GM12878 (cell line): ENCODE measurements around the gene EIF2S1. TPM values are rescaled to one million over a fixed set of nuclear protein-coding genes. Genes with fewer than 3 reads are reported as not detected.

Source experiments
- ATAC-seq: fragments of 200-7000 bp; cut with Tn5 transposase; 3 replicates; pipeline ENCODE4 v1.9.1; 2020; ENCODE audit warnings: mild to moderate bottlenecking, moderate library complexity
- BruUV-seq: library from RNA; stranded (reverse); fragments of 400-500 nt; replicated peaks from 2 replicates; lab custom pipeline; 2021; lab: Mats Ljungman, UMichigan
- CTCF ChIA-PET: fragments of 300-600 bp; sonication (Branson Sonifier 250); formaldehyde crosslinking; extraction: SDS; loops from one replicate; lab custom pipeline; 2021; ENCODE audit warnings: inconsistent platforms; lab: Yijun Ruan, JAX
- POLR2A ChIA-PET: fragments of 350-600 bp; formaldehyde crosslinking; extraction: SDS; loops from one replicate; lab custom pipeline; 2021; ENCODE audit warnings: inconsistent platforms; lab: Charles Lee
- RAD21 ChIA-PET: fragments of 300-600 bp; sonication (Branson Sonifier 250); formaldehyde crosslinking; loops from one replicate; lab custom pipeline; 2023; ENCODE audit warnings: antibody characterized with exemption; ENCODE audit not compliant: unreplicated experiment; lab: Charles Lee
- SMC1A ChIA-PET: fragments of 300-600 bp; sonication (Branson Sonifier 250); formaldehyde crosslinking; loops from one replicate; lab custom pipeline; 2023; ENCODE audit not compliant: unreplicated experiment, uncharacterized antibody; lab: Charles Lee
- DNase-seq: peaks from one replicate; pipeline ENCODE4 v3.0.0-alpha.2; 2011; ENCODE audit warnings: low read depth, low spot score
- FAIRE-seq: peaks from 3 replicates; lab custom pipeline; 2011; peaks lifted over from hg19 to GRCh38; lab: Jason Lieb, UNC
- H2AFZ ChIP-seq: 2 replicates; pipeline ENCODE4 v1.6.0; 2011; ENCODE audit warnings: low read depth, low read length, control low read depth; ENCODE audit not compliant: control insufficient read depth
- H3K27ac ChIP-seq: 2 replicates; pipeline ENCODE4 v1.5.1; 2011; ENCODE audit warnings: control low read depth; ENCODE audit not compliant: control insufficient read depth, insufficient read depth
- H3K27me3 ChIP-seq, 2 experiments: replicated peaks in 1 of 2; 2 replicates each; pipeline versions ENCODE4 v1.6.0 to v1.6.1; 2011; ENCODE audit warnings: low read length in 1 of 2; ENCODE audit not compliant: control insufficient read depth in 2 of 2, insufficient read depth in 2 of 2
- H3K36me3 ChIP-seq, 2 experiments: 2 replicates each; pipeline ENCODE4 v1.5.1; 2011; ENCODE audit warnings: low read length in 1 of 2; ENCODE audit not compliant: control insufficient read depth in 2 of 2, insufficient read depth in 2 of 2
- H3K4me1 ChIP-seq: 2 replicates; pipeline ENCODE4 v1.6.1; 2011; ENCODE audit warnings: mild to moderate bottlenecking, low read length, moderate library complexity, mixed read lengths; ENCODE audit not compliant: control insufficient read depth, insufficient read depth
- H3K4me2 ChIP-seq: 2 replicates; pipeline ENCODE4 v1.6.0; 2011; ENCODE audit warnings: control low read depth; ENCODE audit not compliant: control insufficient read depth, insufficient read depth
- H3K4me3 ChIP-seq: fragments of 200-600 bp; sonication (generic); 2 replicates; pipeline ENCODE4 v1.5.1; 2016
- H3K79me2 ChIP-seq: 2 replicates; pipeline ENCODE4 v1.6.0; 2011; ENCODE audit warnings: low read length; ENCODE audit not compliant: control insufficient read depth, insufficient read depth
- H3K9ac ChIP-seq: 2 replicates; pipeline ENCODE4 v1.8.0; 2011; ENCODE audit warnings: low read length, control low read depth, mixed read lengths; ENCODE audit not compliant: control insufficient read depth, insufficient read depth
- H3K9me3 ChIP-seq: replicated peaks from 3 replicates; pipeline ENCODE4 v1.5.1; 2011; ENCODE audit warnings: mild to moderate bottlenecking, low read length; ENCODE audit not compliant: control insufficient read depth, insufficient read depth
- H4K20me1 ChIP-seq: 2 replicates; pipeline ENCODE4 v1.6.0; 2011; ENCODE audit not compliant: control insufficient read depth, insufficient read depth
- ATF7 ChIP-seq: fragments of 450-650 bp; IDR thresholded peaks from 2 replicates; pipeline ENCODE4 v1.6.1; 2016; ENCODE audit warnings: low read depth, mild to moderate bottlenecking
- RFX5 ChIP-seq: IDR thresholded peaks from 2 replicates; pipeline ENCODE4 v1.6.1; 2011; ENCODE audit warnings: low read depth, low read length, improper control_type of control experiment
- SMARCA5 ChIP-seq: fragments of 450-650 bp; IDR thresholded peaks from 2 replicates; pipeline ENCODE4 v1.6.1; 2017; ENCODE audit warnings: mild to moderate bottlenecking
- WGBS: methylation state at CpG from one replicate; pipeline ENCODE4 v1.1.6; 2016; ENCODE audit warnings: low lambda C conversion rate; ENCODE audit not compliant: insufficient replicate concordance, insufficient coverage; ENCODE audit errors: missing lambda C conversion rate; 5-methylcytosine and 5-hydroxymethylcytosine counted together
- in situ Hi-C: fragments of 300-500 bp; cut with MboI; formaldehyde crosslinking; loops from 9 replicates; pipeline ENCODE4 v1.14.3; 2018; ENCODE audit warnings: mixed read lengths
- intact Hi-C: fragments of 100-400 bp; cut with micrococcal nuclease; formaldehyde crosslinking; loops from one replicate; pipeline ENCODE4 v1.14.2; 2022; ENCODE audit not compliant: unreplicated experiment
- polyA plus RNA-seq, 11 experiments: library from polyadenylated mRNA; depleted of rRNA in 4 of 11; unstranded in 6 of 11; stranded (reverse) in 5 of 11; fragments of >200 nt; fragmentation: Nextera tagmentation in 4 of 11; fragmentation: Illumina TruSeq in 1 of 11; extraction: Ambion mirVana in 4 of 11; extraction: Trizol in 1 of 11; gene quantifications; 1 replicate in 1 of 11; 2 replicates in 10 of 11; pipeline versions ENCODE4 v1.2.1 to v1.2.3, GENCODE V29; 2011 to 2016; ENCODE audit warnings: inconsistent platforms in 2 of 11, missing spikeins in 2 of 11, low read depth in 1 of 11
- total RNA-seq, 4 experiments: library from RNA; depleted of rRNA in 3 of 4; stranded (reverse); fragments of >200 nt in 3 of 4; fragmentation: Illumina TruSeq in 1 of 4; extraction: Trizol in 1 of 4; gene quantifications; 2 replicates each; pipeline versions ENCODE4 v1.2.1 to v1.2.3, GENCODE V29; 2013 to 2021
- TF ChIP-seq, protein P1 (sequence below): fragments of 450-650 bp; formaldehyde crosslinking; IDR thresholded peaks from 2 replicates; pipeline ENCODE4 v1.5.0; 2022; ENCODE audit warnings: mild to moderate bottlenecking, missing genetic modification characterization

The EIF2S1 gene
- total and polyA plus RNA-seq, 10 of the 15 experiments (the other 5 are each of a cell fraction or from before 2014, with no cell fraction given) = 155 to 563 (median 262) TPM

DNA sequence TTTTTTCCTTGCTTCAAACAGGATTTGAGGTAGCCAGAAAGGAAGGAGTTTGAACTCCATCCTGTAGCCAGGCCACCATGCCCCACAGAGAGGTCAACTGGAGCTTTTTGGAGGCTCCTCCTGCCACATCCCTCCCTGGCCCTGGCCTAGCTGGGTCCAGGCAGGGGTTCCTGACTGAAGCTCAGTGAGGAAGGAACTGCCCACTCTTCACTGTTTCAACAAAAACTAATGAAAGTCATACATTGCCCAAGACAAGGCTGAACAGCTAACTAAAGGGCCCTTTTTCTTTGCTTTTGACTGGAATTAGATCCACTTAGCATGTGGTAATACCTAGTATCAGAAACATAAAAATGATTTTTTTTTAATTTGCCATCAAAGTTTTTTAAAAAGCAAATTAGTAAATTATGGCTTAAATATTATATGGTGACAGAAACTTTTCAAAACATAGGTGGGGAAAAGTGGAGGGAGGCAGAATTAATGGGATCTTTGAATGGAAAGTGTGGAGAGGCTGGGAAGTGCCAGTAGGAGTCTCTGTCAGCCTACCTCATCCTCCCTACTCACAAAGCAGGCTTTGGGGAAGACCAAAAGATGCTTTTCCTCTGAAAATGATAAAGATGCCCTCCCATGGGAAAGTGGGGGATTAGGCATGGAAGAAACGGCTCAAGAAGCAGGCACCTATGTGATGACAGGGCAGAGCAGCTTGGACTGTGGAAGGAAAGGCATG, 29.8 kb downstream of the EIF2S1 start (continued):
- TF ChIP-seq, protein P1, sequence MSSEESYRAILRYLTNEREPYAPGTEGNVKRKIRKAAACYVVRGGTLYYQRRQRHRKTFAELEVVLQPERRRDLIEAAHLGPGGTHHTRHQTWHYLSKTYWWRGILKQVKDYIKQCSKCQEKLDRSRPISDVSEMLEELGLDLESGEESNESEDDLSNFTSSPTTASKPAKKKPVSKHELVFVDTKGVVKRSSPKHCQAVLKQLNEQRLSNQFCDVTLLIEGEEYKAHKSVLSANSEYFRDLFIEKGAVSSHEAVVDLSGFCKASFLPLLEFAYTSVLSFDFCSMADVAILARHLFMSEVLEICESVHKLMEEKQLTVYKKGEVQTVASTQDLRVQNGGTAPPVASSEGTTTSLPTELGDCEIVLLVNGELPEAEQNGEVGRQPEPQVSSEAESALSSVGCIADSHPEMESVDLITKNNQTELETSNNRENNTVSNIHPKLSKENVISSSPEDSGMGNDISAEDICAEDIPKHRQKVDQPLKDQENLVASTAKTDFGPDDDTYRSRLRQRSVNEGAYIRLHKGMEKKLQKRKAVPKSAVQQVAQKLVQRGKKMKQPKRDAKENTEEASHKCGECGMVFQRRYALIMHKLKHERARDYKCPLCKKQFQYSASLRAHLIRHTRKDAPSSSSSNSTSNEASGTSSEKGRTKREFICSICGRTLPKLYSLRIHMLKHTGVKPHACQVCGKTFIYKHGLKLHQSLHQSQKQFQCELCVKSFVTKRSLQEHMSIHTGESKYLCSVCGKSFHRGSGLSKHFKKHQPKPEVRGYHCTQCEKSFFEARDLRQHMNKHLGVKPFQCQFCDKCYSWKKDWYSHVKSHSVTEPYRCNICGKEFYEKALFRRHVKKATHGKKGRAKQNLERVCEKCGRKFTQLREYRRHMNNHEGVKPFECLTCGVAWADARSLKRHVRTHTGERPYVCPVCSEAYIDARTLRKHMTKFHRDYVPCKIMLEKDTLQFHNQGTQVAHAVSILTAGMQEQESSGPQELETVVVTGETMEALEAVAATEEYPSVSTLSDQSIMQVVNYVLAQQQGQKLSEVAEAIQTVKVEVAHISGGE (CRISPR knock-in tag) = no peak
- TF ChIP-seq RFX5 = no peak

DNA sequence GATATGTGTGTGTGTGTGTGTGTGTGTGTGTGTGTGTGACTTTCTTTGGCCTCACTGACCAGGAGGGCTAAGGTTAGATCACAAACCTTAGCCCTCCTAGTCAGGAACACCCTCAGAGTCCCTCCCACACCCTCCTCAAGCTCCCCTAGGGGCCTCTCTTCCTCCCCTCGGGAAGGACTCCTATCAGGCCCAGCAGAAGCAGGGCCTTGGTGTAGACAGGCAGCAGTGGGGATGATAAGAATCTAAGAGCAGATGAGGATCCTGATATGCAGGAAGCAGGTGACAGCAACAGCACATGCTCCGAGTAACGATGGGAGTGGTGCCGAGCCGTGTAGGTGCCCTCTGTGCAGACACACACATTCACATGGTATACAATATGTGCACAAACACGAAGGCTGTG, 31.1 kb downstream of the EIF2S1 start:
- SMC1A ChIA-PET = no interaction called here
- intact Hi-C loops = no loop called here

More for the DNA sequence above, 31.1 kb downstream of the EIF2S1 start:
- no peak overlapping the region for H3K9ac ChIP-seq
- no peak; the same call in 2 of the 3 replicates for ATAC-seq
- ChIA-PET CTCF (interaction anchor here (1.1 kb wide), 1 partner anchor 313 kb away, joined by 3 read pairs; no protein-coding TSS in a partner anchor), POLR2A (interaction anchor here (0.6 kb wide), 1 partner anchor 208 kb away, joined by 6 read pairs; no protein-coding TSS in a partner anchor), RAD21 (no interaction called here)
- H2AFZ ChIP-seq = no peak overlapping the region
- no peaks in the 10 kb centered on the region for H4K20me1 ChIP-seq
- H3K4me1 ChIP-seq = no peaks in the 10 kb centered on the region
- H3K27ac ChIP-seq = no peak overlapping the region
- 29% methylated on average over 6 of the region's 6 CpGs for WGBS
- H3K79me2 ChIP-seq = no peaks in the 10 kb centered on the region
- no peak for DNase-seq
- in situ Hi-C loops = no loop called here
- no peaks in the 10 kb centered on the region for H3K27me3 ChIP-seq
- FAIRE-seq = no peak
- H3K36me3 ChIP-seq = peaks cover 1 to 6% of the 10 kb centered on the region in 2 experiments; a peak in 3 of 4 replicates
- no TSS peak for BruUV-seq
- TF ChIP-seq ATF7 = no peak
- TF ChIP-seq SMARCA5 = no peak
- H3K4me3 ChIP-seq = no peak overlapping the region
- no peak overlapping the region for H3K4me2 ChIP-seq
- no peaks in the 10 kb centered on the region for H3K9me3 ChIP-seq
